SU-DHL-6 (cell line): ENCODE results near the gene NEU2.

Experiments
- EZH2phosphoT487 ChIP-seq: fragments of 200-600 bp; sonication (generic), shearing (Covaris generic); conservative IDR thresholded peaks from 2 replicates; pipeline ENCODE4 v1.6.1; 2018; ENCODE audit warnings: mild to moderate bottlenecking, antibody characterized with exemption, low read length, moderate library complexity, mixed read lengths
- TF ChIP-seq, protein P1 (sequence below): fragments of 200-600 bp; sonication (generic); IDR thresholded peaks from one replicate; pipeline ENCODE4 v1.5.1; 2017; ENCODE audit warnings: antibody characterized with exemption, mild to moderate bottlenecking, low read length, moderate library complexity; ENCODE audit not compliant: insufficient read depth, poor library complexity, severe bottlenecking

DNA sequence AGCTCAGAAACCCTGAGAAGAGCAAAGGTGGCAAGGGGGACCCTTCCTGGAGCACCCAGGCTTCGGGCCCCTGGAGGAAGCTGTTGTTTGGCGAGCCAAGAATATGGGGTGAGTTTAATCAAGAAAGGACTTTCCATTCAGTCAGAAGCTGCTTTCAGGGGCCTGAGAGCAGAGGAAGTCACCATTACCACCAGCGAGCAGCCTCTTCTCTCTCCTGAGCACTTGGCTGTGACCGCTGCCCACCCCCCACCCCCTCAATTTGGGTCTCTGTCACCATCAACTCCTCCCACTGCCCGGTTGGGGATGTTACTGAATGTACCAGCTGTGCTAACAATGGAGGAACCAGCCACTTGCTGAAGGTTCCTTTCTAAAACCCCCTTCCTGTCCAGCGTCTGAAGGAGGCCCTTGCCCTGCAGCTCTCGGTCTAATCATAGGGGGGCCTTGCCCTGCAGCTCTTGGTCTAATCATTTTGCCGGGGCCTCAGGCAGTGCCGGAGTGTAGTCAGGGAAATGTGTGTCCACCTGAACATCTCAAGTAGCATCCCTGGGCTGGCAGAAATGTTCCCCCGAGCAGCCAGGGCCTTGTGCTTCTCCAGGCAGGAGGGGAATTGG is 28.6 kb downstream of the NEU2 start:
- TF ChIP-seq, protein P1, sequence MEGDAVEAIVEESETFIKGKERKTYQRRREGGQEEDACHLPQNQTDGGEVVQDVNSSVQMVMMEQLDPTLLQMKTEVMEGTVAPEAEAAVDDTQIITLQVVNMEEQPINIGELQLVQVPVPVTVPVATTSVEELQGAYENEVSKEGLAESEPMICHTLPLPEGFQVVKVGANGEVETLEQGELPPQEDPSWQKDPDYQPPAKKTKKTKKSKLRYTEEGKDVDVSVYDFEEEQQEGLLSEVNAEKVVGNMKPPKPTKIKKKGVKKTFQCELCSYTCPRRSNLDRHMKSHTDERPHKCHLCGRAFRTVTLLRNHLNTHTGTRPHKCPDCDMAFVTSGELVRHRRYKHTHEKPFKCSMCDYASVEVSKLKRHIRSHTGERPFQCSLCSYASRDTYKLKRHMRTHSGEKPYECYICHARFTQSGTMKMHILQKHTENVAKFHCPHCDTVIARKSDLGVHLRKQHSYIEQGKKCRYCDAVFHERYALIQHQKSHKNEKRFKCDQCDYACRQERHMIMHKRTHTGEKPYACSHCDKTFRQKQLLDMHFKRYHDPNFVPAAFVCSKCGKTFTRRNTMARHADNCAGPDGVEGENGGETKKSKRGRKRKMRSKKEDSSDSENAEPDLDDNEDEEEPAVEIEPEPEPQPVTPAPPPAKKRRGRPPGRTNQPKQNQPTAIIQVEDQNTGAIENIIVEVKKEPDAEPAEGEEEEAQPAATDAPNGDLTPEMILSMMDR: no peak
- no peak for TF ChIP-seq EZH2phosphoT487
